AG04449 (cell line): ENCODE results near the gene PTPRF.
A peak's percentile ranks its signal among the peaks of the same experiment; 100 is the strongest.

Source experiments
- CTCF ChIA-PET: fragments of 350-600 bp; formaldehyde crosslinking; extraction: SDS; loops from one replicate; lab custom pipeline; 2021; ENCODE audit warnings: antibody characterized with exemption; lab: Yijun Ruan, JAX
- POLR2A ChIA-PET: fragments of 400-600, 350-600 bp; formaldehyde crosslinking; extraction: SDS; loops from one replicate; lab custom pipeline; 2020; ENCODE audit warnings: antibody characterized with exemption, inconsistent platforms; lab: Yijun Ruan, JAX
- DNase-seq: peaks from one replicate; pipeline ENCODE4 v3.0.0-alpha.2; 2010; ENCODE audit warnings: low read depth, low spot score
- H3K4me3 ChIP-seq: 2 replicates; pipeline ENCODE4 v1.5.1; 2011; ENCODE audit warnings: low read depth, mild to moderate bottlenecking, control low read depth, low read length
- CTCF ChIP-seq: IDR thresholded peaks from one replicate; pipeline ENCODE4 v1.5.1; 2011; ENCODE audit warnings: mild to moderate bottlenecking, moderate library complexity, low read length, control low read depth, inconsistent platforms; ENCODE audit not compliant: insufficient read depth; ENCODE audit errors: missing control alignments

PTPRF gene

DNA sequence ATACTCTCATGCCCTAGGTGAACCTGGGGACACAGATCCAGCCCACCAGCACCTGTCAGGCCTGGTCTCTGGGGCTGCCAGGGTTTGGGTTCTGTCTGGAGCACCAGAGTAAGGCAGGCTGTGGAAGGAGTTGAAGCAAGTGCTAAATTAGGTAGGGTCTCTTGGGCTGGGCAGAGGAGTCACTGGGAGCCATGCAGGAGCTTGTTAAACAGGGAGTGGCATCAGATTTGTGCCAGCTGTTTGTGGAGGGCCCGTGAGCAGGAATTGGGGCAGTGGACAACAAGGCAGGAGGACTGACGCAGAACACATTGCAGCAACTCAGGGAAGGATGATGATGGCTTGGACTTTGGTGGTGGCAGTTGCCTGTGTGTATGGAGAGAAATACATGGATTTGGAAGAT, 56.3 kb downstream of the PTPRF start:
- ChIA-PET POLR2A (interaction anchor here (1.0 kb wide), 1 partner anchor 63 kb away, joined by 3 read pairs; the partner anchor contains the start of gene KDM4A), CTCF (interaction anchor here (1.4 kb wide), 2 partner anchors 13 to 57 kb away, joined by 3 read pairs; no protein-coding TSS in a partner anchor)

GRCh38 chr1:43587594-43587993, 56.9 kb downstream of the PTPRF start:
- ChIA-PET CTCF (interaction anchor here (1.4 kb wide), 1 partner anchor 12 kb away, joined by 3 read pairs; no protein-coding TSS in a partner anchor), POLR2A (interaction anchor here (1.0 kb wide), 1 partner anchor 62 kb away, joined by 3 read pairs; the partner anchor contains the start of gene KDM4A)
- peak; percentile 33 for DNase-seq
- TF ChIP-seq CTCF = no peak
- H3K4me3 ChIP-seq = no peak overlapping the region

More for the DNA sequence above, 56.3 kb downstream of the PTPRF start:
- no peak for DNase-seq
- TF ChIP-seq CTCF = no peak
- no peak overlapping the region for H3K4me3 ChIP-seq

GRCh38 chr1:43588592-43588991, 57.9 kb downstream of the PTPRF start:
- no peak overlapping the region for H3K4me3 ChIP-seq
- no peak for TF ChIP-seq CTCF
- DNase-seq = no peak
- ChIA-PET CTCF (interaction anchor here (1.1 to 1.3 kb wide), 2 partner anchors 10 to 362 kb away, joined by 3 to 4 read pairs; no protein-coding TSS in a partner anchor), POLR2A (no interaction called here)

- CTCF ChIA-PET = interaction anchor here (0.9 kb wide), 1 partner anchor 12 kb away, joined by 4 read pairs; no protein-coding TSS in a partner anchor
- H3K4me3 ChIP-seq = no peak overlapping the region
- no peak for TF ChIP-seq CTCF
- DNase-seq = no peak
- POLR2A ChIA-PET = no interaction called here
Measured at GRCh38 chr1:43590388-43590925, 59.8 kb downstream of the PTPRF start.

GRCh38 chr1:43591181-43591580, 60.5 kb downstream of the PTPRF start:
- no peak for TF ChIP-seq CTCF
- POLR2A ChIA-PET = no interaction called here
- no peak overlapping the region for H3K4me3 ChIP-seq
- DNase-seq = no peak
- CTCF ChIA-PET = no interaction called here

GRCh38 chr1:43592051-43592665, 61.5 kb downstream of the PTPRF start:
- no peak for TF ChIP-seq CTCF
- no peak for DNase-seq
- no peak overlapping the region for H3K4me3 ChIP-seq
- CTCF ChIA-PET = no interaction called here
- POLR2A ChIA-PET = interaction anchor here (1.0 kb wide), 1 partner anchor 58 kb away, joined by 3 read pairs; the partner anchor contains the start of gene KDM4A
